Peyer's patch (tissue), 4 donors: ENCODE measurements around the gene PSIP1.

Source experiments
- POLR2A ChIP-seq, 2 donors: fragments of 450-650 bp; IDR thresholded peaks; one replicate each; pipeline ENCODE4 v1.5.1; 2017; ENCODE audit warnings: antibody characterized with exemption in 2 of 2, mild to moderate bottlenecking in 2 of 2, moderate library complexity in 2 of 2
- TF ChIP-seq, protein P1 (sequence below), 6 experiments: fragments of 450-650 bp in 4 of 6; fragments of 200-600 bp in 2 of 6; sonication (generic) in 1 of 6; IDR thresholded peaks; one replicate each; pipeline ENCODE4 v1.5.1; 2017 to 2019; ENCODE audit warnings: antibody characterized with exemption in 6 of 6, mild to moderate bottlenecking in 3 of 6, moderate library complexity in 1 of 6

DNA sequence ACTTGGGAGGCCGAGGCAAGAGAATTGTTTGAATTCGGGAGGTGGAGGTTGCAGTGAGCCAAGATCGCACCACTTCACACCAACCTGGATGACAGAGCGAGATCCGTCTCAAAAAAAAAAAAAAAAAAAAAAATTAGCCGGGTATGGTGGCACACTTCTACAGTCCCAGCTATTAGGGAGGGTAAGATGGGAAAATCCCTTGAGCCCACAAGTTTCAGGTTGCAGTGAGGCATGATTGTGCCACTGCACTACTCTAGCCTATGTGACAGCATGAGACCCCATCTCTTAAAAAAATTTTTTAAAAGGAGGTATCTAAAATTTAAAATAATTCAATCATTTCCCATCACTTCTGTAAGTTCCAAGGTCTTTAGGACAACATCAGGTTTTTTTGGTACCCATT, 26.0 kb downstream of the PSIP1 start:
- TF ChIP-seq, protein P1, sequence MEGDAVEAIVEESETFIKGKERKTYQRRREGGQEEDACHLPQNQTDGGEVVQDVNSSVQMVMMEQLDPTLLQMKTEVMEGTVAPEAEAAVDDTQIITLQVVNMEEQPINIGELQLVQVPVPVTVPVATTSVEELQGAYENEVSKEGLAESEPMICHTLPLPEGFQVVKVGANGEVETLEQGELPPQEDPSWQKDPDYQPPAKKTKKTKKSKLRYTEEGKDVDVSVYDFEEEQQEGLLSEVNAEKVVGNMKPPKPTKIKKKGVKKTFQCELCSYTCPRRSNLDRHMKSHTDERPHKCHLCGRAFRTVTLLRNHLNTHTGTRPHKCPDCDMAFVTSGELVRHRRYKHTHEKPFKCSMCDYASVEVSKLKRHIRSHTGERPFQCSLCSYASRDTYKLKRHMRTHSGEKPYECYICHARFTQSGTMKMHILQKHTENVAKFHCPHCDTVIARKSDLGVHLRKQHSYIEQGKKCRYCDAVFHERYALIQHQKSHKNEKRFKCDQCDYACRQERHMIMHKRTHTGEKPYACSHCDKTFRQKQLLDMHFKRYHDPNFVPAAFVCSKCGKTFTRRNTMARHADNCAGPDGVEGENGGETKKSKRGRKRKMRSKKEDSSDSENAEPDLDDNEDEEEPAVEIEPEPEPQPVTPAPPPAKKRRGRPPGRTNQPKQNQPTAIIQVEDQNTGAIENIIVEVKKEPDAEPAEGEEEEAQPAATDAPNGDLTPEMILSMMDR (IDR thresholded peaks at IDR 0.05) = no peak
- no peak for TF ChIP-seq POLR2A (IDR thresholded peaks at IDR 0.05)
